Ishikawa (cell line): ENCODE data around the gene CCDC50.

Experiments
- CEBPB ChIP-seq: IDR thresholded peaks from 2 replicates; pipeline ENCODE4 v1.6.1; 2012
- CREB1 ChIP-seq: IDR thresholded peaks from 2 replicates; pipeline ENCODE4 v1.6.1; 2012; ENCODE audit warnings: low read depth
- EGR1 ChIP-seq: IDR thresholded peaks from 2 replicates; pipeline ENCODE4 v1.6.1; 2012
- EP300 ChIP-seq: IDR thresholded peaks from 2 replicates; pipeline ENCODE4 v1.6.1; 2012; ENCODE audit warnings: borderline replicate concordance
- FOXM1 ChIP-seq: IDR thresholded peaks from 2 replicates; pipeline ENCODE4 v1.6.1; 2012; ENCODE audit warnings: low read depth, borderline replicate concordance
- MAX ChIP-seq: IDR thresholded peaks from 2 replicates; pipeline ENCODE4 v1.6.1; 2012
- NFIC ChIP-seq: IDR thresholded peaks from 2 replicates; pipeline ENCODE4 v1.6.1; 2012
- RAD21 ChIP-seq: IDR thresholded peaks from 2 replicates; pipeline ENCODE4 v1.6.1; 2012; ENCODE audit warnings: low read depth
- REST ChIP-seq: IDR thresholded peaks from 2 replicates; pipeline ENCODE4 v1.6.1; 2012; ENCODE audit warnings: low read depth, mild to moderate bottlenecking
- TAF1 ChIP-seq: IDR thresholded peaks from 2 replicates; pipeline ENCODE4 v1.6.1; 2012; ENCODE audit warnings: low read depth, mild to moderate bottlenecking
- TCF12 ChIP-seq: IDR thresholded peaks from 2 replicates; pipeline ENCODE4 v1.6.1; 2012; ENCODE audit warnings: low read depth
- TEAD4 ChIP-seq: IDR thresholded peaks from 2 replicates; pipeline ENCODE4 v1.6.1; 2012
- USF1 ChIP-seq: IDR thresholded peaks from 2 replicates; pipeline ENCODE4 v1.6.1; 2012
- YY1 ChIP-seq: IDR thresholded peaks from 2 replicates; pipeline ENCODE4 v1.6.1; 2012; ENCODE audit warnings: low read depth
- ZBTB7A ChIP-seq: IDR thresholded peaks from 2 replicates; pipeline ENCODE4 v1.6.1; 2012; ENCODE audit warnings: low read depth

The CCDC50 gene

GRCh38 chr3:191353022-191353777, 24.0 kb downstream of the CCDC50 start:
- TF ChIP-seq CEBPB = no peak
- no peak for TF ChIP-seq REST
- TF ChIP-seq EGR1 = no peak
- TF ChIP-seq NFIC = no peak
- no peak for TF ChIP-seq TAF1
- no peak for TF ChIP-seq RAD21
- no peak for TF ChIP-seq EP300
- no peak for TF ChIP-seq MAX
- TF ChIP-seq TEAD4 = no peak
- no peak for TF ChIP-seq ZBTB7A
- no peak for TF ChIP-seq CREB1
- TF ChIP-seq YY1 = no peak

GRCh38 chr3:191355406-191355805, 26.2 kb downstream of the CCDC50 start:
- TF ChIP-seq TCF12 (no peak), CEBPB (no peak), ZBTB7A (no peak), EGR1 (no peak), REST (no peak), RAD21 (no peak), USF1 (no peak), TEAD4 (no peak), FOXM1 (no peak), NFIC (no peak), CREB1 (no peak), YY1 (no peak), TAF1 (no peak)

- TF ChIP-seq NFIC (peak; percentile 28; the same call in 1 of the 2 replicates), EGR1 (no peak), EP300 (peak; percentile 23; the same call in 1 of the 2 replicates), TEAD4 (peak; percentile 78)
These were observed 27.6 kb downstream of the CCDC50 start for GRCh38 chr3:191356631-191357439.

- no peak for TF ChIP-seq EGR1
- no peak for TF ChIP-seq EP300
- TF ChIP-seq USF1 = no peak
- TF ChIP-seq FOXM1 = no peak
- no peak for TF ChIP-seq CEBPB
- TF ChIP-seq RAD21 = no peak
These were observed 28.7 kb downstream of the CCDC50 start for GRCh38 chr3:191357909-191358308.

- TF ChIP-seq TAF1 = no peak
- no peak for TF ChIP-seq EGR1
- no peak for TF ChIP-seq USF1
- TF ChIP-seq ZBTB7A = no peak
These were observed 29.7 kb downstream of the CCDC50 start for GRCh38 chr3:191358929-191359328.

GRCh38 chr3:191360620-191361019, 31.4 kb downstream of the CCDC50 start:
- peak; percentile 81 for TF ChIP-seq CEBPB
- no peak for TF ChIP-seq ZBTB7A
- peak; percentile 26; the same call in 1 of the 2 replicates for TF ChIP-seq EP300
- peak; percentile 17; the same call in 1 of the 2 replicates for TF ChIP-seq MAX
- TF ChIP-seq TEAD4 = peak; percentile 45; the same call in 1 of the 2 replicates
